ENCODE measurements around the gene JOSD2.

DNA sequence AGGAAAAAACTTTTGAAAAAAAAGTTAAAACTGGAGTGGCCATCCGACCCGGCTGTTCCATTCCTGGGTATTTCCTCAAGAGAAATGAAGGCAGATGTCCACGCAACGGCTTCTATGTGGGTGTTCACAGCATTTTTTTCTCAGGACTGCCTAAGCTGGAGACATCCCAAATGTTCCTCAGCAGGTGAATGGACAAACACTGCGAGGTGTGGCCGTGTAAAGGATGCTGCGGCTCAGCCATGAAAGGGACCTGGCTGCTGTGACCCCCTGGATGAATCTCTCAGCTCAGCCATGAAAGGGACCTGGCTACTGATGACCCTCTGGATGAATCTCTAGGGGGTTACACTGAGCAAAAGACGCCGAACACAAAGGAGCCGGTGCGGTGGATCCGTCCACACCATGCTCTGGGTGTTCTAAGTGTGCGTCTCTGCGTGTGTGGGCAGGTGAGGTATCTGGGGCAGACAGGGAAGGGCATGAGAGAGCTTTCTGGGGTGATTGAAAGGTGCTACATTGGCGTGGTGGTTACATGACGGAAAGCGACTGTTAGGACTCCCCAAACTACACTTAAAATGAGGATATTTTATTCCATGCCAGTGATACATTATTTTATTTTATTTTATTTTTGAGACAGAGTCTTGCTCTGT, 10.0 kb upstream of the JOSD2 start:
- TF ChIP-seq, protein P1, sequence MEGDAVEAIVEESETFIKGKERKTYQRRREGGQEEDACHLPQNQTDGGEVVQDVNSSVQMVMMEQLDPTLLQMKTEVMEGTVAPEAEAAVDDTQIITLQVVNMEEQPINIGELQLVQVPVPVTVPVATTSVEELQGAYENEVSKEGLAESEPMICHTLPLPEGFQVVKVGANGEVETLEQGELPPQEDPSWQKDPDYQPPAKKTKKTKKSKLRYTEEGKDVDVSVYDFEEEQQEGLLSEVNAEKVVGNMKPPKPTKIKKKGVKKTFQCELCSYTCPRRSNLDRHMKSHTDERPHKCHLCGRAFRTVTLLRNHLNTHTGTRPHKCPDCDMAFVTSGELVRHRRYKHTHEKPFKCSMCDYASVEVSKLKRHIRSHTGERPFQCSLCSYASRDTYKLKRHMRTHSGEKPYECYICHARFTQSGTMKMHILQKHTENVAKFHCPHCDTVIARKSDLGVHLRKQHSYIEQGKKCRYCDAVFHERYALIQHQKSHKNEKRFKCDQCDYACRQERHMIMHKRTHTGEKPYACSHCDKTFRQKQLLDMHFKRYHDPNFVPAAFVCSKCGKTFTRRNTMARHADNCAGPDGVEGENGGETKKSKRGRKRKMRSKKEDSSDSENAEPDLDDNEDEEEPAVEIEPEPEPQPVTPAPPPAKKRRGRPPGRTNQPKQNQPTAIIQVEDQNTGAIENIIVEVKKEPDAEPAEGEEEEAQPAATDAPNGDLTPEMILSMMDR (IDR thresholded peaks at IDR 0.05) = no peak
- TF ChIP-seq EP300 (IDR thresholded peaks at IDR 0.05; ENCODE audit: low read depth) = no peak
- no peak for TF ChIP-seq POLR2AphosphoS5 (IDR thresholded peaks at IDR 0.05)

All from transverse colon (tissue), 4 donors.